ENCODE data around the gene TJP2.

Gene TJP2

GRCh38 chr9:69143291-69143690 is 30.8 kb upstream of the TJP2 start:
- H3K36me3 Mint-ChIP-seq (ENCODE audit: low read depth), result peaks cover 4% of the 10 kb centered on the region
- peak overlapping the region in 2 of 3 experiments; percentile 16 to 24 for H3K27ac Mint-ChIP-seq
- TF ChIP-seq, protein P1, sequence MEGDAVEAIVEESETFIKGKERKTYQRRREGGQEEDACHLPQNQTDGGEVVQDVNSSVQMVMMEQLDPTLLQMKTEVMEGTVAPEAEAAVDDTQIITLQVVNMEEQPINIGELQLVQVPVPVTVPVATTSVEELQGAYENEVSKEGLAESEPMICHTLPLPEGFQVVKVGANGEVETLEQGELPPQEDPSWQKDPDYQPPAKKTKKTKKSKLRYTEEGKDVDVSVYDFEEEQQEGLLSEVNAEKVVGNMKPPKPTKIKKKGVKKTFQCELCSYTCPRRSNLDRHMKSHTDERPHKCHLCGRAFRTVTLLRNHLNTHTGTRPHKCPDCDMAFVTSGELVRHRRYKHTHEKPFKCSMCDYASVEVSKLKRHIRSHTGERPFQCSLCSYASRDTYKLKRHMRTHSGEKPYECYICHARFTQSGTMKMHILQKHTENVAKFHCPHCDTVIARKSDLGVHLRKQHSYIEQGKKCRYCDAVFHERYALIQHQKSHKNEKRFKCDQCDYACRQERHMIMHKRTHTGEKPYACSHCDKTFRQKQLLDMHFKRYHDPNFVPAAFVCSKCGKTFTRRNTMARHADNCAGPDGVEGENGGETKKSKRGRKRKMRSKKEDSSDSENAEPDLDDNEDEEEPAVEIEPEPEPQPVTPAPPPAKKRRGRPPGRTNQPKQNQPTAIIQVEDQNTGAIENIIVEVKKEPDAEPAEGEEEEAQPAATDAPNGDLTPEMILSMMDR (IDR thresholded peaks at IDR 0.05; ENCODE audit: unreplicated experiment in 3 of 3), result no peak

GRCh38 chr9:69145144-69145715 is 28.8 kb upstream of the TJP2 start:
- TF ChIP-seq, protein P1 (IDR thresholded peaks at IDR 0.05; ENCODE audit: unreplicated experiment in 3 of 3), result no peak
- no peak overlapping the region for H3K4me3 Mint-ChIP-seq
- no peak overlapping the region for H3K27ac Mint-ChIP-seq
- H3K36me3 Mint-ChIP-seq (ENCODE audit: low read depth), result no peaks in the 10 kb centered on the region
- peaks cover 4% of the 10 kb centered on the region for H3K27me3 Mint-ChIP-seq (ENCODE audit: low read depth)
- no peaks in the 10 kb centered on the region for H3K9me3 Mint-ChIP-seq
- H3K4me1 Mint-ChIP-seq, result peaks cover 34% of the 10 kb centered on the region

More at GRCh38 chr9:69143291-69143690, 30.8 kb upstream of the TJP2 start:
- Mint-ChIP-seq H3K27me3 (ENCODE audit: low read depth) (peaks cover 4% of the 10 kb centered on the region), H3K4me3 (no peak overlapping the region), H3K4me1 (peaks cover 28% of the 10 kb centered on the region), H3K9me3 (no peaks in the 10 kb centered on the region)

DNA sequence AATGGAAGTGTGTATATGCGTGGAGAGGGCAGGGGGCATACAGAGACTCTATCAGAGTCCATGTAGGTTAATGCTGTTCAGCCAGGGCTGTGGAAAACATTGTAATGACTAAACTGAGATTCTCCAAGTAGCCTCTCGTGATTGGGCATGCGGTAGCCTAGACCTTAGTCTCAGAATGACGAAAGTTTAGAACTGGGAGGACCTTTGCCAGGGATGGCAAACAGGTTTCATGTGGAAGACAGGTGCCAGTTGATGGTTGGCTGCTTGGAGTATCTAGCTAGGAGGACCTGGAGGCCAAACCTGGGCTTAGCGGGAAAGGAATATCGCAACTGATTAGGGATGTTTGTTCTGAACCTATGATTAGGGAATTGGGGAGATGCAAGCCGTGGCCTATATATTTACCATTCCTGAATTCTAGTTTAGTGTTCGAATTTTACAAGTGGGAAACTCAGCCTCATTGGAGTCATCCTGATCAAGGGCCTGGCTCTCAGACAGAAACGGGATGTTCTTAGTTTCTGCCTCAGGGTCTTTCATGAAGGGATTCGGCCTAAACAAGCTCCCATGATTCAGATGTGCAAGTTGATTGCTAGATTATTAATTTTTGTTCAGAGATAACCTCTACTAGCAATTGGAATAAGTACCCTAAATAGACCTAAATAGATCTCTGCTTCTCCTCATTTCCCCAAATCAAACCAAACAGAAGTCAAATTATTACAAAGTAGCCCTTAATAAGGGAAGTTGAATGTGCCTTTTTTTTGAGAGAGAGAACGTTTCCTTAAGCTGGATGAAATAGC is 26.8 kb upstream of the TJP2 start:
- TF ChIP-seq, protein P1 (IDR thresholded peaks at IDR 0.05; ENCODE audit: unreplicated experiment in 3 of 3), result no peak
- H3K4me1 Mint-ChIP-seq, result peaks cover 32% of the 10 kb centered on the region
- H3K4me3 Mint-ChIP-seq, result no peak overlapping the region
- H3K27me3 Mint-ChIP-seq (ENCODE audit: low read depth), result peaks cover 2% of the 10 kb centered on the region
- no peaks in the 10 kb centered on the region for H3K9me3 Mint-ChIP-seq
- no peak overlapping the region for H3K27ac Mint-ChIP-seq
- H3K36me3 Mint-ChIP-seq (ENCODE audit: low read depth), result peaks cover 13% of the 10 kb centered on the region

- Mint-ChIP-seq H3K4me3 (no peak overlapping the region), H3K9me3 (no peaks in the 10 kb centered on the region), H3K27ac (peak overlapping the region; percentile 44 to 79 (median 75)), H3K27me3 (ENCODE audit: low read depth) (peaks cover 4% of the 10 kb centered on the region), H3K4me1 (peaks cover 21% of the 10 kb centered on the region), H3K36me3 (ENCODE audit: low read depth) (peaks cover 16% of the 10 kb centered on the region)
- TF ChIP-seq, protein P1 (IDR thresholded peaks at IDR 0.05; ENCODE audit: unreplicated experiment in 3 of 3), result peak; percentile 28 to 41 (median 38)
Observed at GRCh38 chr9:69149321-69149807, 24.7 kb upstream of the TJP2 start.

- TF ChIP-seq, protein P1 (IDR thresholded peaks at IDR 0.05; ENCODE audit: unreplicated experiment in 3 of 3), result no peak
- Mint-ChIP-seq H3K27ac (no peak overlapping the region), H3K4me3 (no peak overlapping the region), H3K27me3 (ENCODE audit: low read depth) (peaks cover 4% of the 10 kb centered on the region), H3K36me3 (ENCODE audit: low read depth) (peaks cover 22% of the 10 kb centered on the region), H3K9me3 (no peaks in the 10 kb centered on the region), H3K4me1 (peaks cover 10% of the 10 kb centered on the region)
Observed at GRCh38 chr9:69151506-69151905, 22.6 kb upstream of the TJP2 start.

All from nephron (organoid).